ENCODE data around the gene UBE2J2. TPM values are rescaled to one million over a fixed set of nuclear protein-coding genes. Genes with fewer than 3 reads are reported as not detected.

Gene UBE2J2
- total RNA-seq, 1 donor from 2014 or later: 65.1 TPM

- peaks cover 39% of the 10 kb centered on the region for H3K4me1 Mint-ChIP-seq (ENCODE audit: unreplicated experiment)
- TF ChIP-seq, protein P1, sequence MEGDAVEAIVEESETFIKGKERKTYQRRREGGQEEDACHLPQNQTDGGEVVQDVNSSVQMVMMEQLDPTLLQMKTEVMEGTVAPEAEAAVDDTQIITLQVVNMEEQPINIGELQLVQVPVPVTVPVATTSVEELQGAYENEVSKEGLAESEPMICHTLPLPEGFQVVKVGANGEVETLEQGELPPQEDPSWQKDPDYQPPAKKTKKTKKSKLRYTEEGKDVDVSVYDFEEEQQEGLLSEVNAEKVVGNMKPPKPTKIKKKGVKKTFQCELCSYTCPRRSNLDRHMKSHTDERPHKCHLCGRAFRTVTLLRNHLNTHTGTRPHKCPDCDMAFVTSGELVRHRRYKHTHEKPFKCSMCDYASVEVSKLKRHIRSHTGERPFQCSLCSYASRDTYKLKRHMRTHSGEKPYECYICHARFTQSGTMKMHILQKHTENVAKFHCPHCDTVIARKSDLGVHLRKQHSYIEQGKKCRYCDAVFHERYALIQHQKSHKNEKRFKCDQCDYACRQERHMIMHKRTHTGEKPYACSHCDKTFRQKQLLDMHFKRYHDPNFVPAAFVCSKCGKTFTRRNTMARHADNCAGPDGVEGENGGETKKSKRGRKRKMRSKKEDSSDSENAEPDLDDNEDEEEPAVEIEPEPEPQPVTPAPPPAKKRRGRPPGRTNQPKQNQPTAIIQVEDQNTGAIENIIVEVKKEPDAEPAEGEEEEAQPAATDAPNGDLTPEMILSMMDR (IDR thresholded peaks at IDR 0.05): no peak
- no peaks in the 10 kb centered on the region for H3K27me3 Mint-ChIP-seq (ENCODE audit: unreplicated experiment)
- H3K4me3 Mint-ChIP-seq (ENCODE audit: unreplicated experiment): no peak overlapping the region
- peaks cover 20% of the 10 kb centered on the region for H3K36me3 Mint-ChIP-seq (ENCODE audit: unreplicated experiment)
- peak overlapping the region; percentile 97 for H3K27ac Mint-ChIP-seq (ENCODE audit: unreplicated experiment)
- no peaks in the 10 kb centered on the region for H3K9me3 Mint-ChIP-seq (ENCODE audit: unreplicated experiment)
- no peak for DNase-seq (ENCODE audit: extremely low spot score, unreplicated experiment)
Observed at GRCh38 chr1:1264026-1264425, 9.6 kb downstream of the UBE2J2 start.

GRCh38 chr1:1262758-1263157 lies 10.9 kb downstream of the UBE2J2 start:
- TF ChIP-seq, protein P1 (IDR thresholded peaks at IDR 0.05): no peak
- Mint-ChIP-seq H3K9me3 (ENCODE audit: unreplicated experiment) (no peaks in the 10 kb centered on the region), H3K27me3 (ENCODE audit: unreplicated experiment) (no peaks in the 10 kb centered on the region), H3K4me3 (ENCODE audit: unreplicated experiment) (no peak overlapping the region), H3K36me3 (ENCODE audit: unreplicated experiment) (peaks cover 21% of the 10 kb centered on the region), H3K4me1 (ENCODE audit: unreplicated experiment) (peaks cover 44% of the 10 kb centered on the region), H3K27ac (ENCODE audit: unreplicated experiment) (peak overlapping the region; percentile 50)
- DNase-seq (ENCODE audit: extremely low spot score, unreplicated experiment): no peak

GRCh38 chr1:1262071-1262470 lies 11.6 kb downstream of the UBE2J2 start:
- Mint-ChIP-seq H3K4me3 (ENCODE audit: unreplicated experiment) (no peak overlapping the region), H3K27ac (ENCODE audit: unreplicated experiment) (no peak overlapping the region), H3K4me1 (ENCODE audit: unreplicated experiment) (peaks cover 44% of the 10 kb centered on the region), H3K9me3 (ENCODE audit: unreplicated experiment) (no peaks in the 10 kb centered on the region), H3K36me3 (ENCODE audit: unreplicated experiment) (peaks cover 24% of the 10 kb centered on the region), H3K27me3 (ENCODE audit: unreplicated experiment) (no peaks in the 10 kb centered on the region)
- TF ChIP-seq, protein P1 (IDR thresholded peaks at IDR 0.05): no peak
- DNase-seq (ENCODE audit: extremely low spot score, unreplicated experiment): no peak

GRCh38 chr1:1260843-1261560 lies 12.7 kb downstream of the UBE2J2 start:
- no peak overlapping the region for H3K4me3 Mint-ChIP-seq (ENCODE audit: unreplicated experiment)
- H3K4me1 Mint-ChIP-seq (ENCODE audit: unreplicated experiment): peaks cover 40% of the 10 kb centered on the region
- no peaks in the 10 kb centered on the region for H3K9me3 Mint-ChIP-seq (ENCODE audit: unreplicated experiment)
- TF ChIP-seq, protein P1 (IDR thresholded peaks at IDR 0.05): no peak
- no peak for DNase-seq (ENCODE audit: extremely low spot score, unreplicated experiment)
- H3K27me3 Mint-ChIP-seq (ENCODE audit: unreplicated experiment): no peaks in the 10 kb centered on the region
- peak overlapping the region; percentile 58 for H3K27ac Mint-ChIP-seq (ENCODE audit: unreplicated experiment)
- peaks cover 28% of the 10 kb centered on the region for H3K36me3 Mint-ChIP-seq (ENCODE audit: unreplicated experiment)

DNA sequence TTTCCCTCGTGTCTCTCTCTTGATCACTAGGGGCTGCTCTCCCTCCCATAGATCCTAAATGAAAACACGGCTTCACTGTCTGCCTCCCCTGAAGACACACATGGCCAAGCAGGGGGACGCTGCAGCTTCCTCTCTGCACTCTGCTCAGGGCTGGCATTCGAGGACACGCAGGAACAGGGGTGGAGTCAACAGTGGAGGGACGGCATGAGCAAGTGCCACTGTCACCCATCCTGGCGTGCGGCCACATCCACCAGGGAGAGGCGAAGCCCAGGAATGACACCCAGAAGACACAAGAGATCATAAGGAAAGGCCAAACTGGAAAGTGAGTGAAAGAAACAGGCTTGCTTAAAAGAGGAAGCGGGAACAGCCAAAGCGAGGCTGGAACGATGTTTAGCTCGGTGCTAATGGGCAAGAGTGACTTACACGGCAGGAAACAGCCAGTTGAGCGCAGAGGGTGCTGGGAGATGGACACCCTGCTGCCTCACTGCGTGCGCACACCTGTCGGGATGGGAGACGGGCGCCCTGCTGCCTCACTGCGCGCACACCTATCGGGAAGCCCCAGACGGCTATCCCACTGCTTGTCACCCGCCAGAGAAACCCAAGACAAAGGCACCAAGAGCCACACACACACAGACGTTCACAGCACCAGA lies 13.6 kb downstream of the UBE2J2 start:
- H3K27me3 Mint-ChIP-seq (ENCODE audit: unreplicated experiment): no peaks in the 10 kb centered on the region
- no peak overlapping the region for H3K4me3 Mint-ChIP-seq (ENCODE audit: unreplicated experiment)
- DNase-seq (ENCODE audit: extremely low spot score, unreplicated experiment): no peak
- H3K36me3 Mint-ChIP-seq (ENCODE audit: unreplicated experiment): peaks cover 35% of the 10 kb centered on the region
- H3K4me1 Mint-ChIP-seq (ENCODE audit: unreplicated experiment): peaks cover 30% of the 10 kb centered on the region
- TF ChIP-seq, protein P1 (IDR thresholded peaks at IDR 0.05): no peak
- H3K9me3 Mint-ChIP-seq (ENCODE audit: unreplicated experiment): no peaks in the 10 kb centered on the region
- H3K27ac Mint-ChIP-seq (ENCODE audit: unreplicated experiment): no peak overlapping the region

Data from osteocyte (in vitro differentiated cells).